ENCODE data around the gene SLC22A31.

The SLC22A31 gene

GRCh38 chr16:89172171-89172527 lies 28.2 kb downstream of the SLC22A31 start:
- DNase-seq (ENCODE audit: low read depth): no peak
- no peak overlapping the region for H3K4me3 ChIP-seq (ENCODE audit: control insufficient read depth, low read depth, low read length)
- TF ChIP-seq, protein P1, sequence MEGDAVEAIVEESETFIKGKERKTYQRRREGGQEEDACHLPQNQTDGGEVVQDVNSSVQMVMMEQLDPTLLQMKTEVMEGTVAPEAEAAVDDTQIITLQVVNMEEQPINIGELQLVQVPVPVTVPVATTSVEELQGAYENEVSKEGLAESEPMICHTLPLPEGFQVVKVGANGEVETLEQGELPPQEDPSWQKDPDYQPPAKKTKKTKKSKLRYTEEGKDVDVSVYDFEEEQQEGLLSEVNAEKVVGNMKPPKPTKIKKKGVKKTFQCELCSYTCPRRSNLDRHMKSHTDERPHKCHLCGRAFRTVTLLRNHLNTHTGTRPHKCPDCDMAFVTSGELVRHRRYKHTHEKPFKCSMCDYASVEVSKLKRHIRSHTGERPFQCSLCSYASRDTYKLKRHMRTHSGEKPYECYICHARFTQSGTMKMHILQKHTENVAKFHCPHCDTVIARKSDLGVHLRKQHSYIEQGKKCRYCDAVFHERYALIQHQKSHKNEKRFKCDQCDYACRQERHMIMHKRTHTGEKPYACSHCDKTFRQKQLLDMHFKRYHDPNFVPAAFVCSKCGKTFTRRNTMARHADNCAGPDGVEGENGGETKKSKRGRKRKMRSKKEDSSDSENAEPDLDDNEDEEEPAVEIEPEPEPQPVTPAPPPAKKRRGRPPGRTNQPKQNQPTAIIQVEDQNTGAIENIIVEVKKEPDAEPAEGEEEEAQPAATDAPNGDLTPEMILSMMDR (conservative IDR thresholded peaks at IDR 0.05; ENCODE audit: control insufficient read depth, insufficient read depth, low read depth, low read length): no peak

DNA sequence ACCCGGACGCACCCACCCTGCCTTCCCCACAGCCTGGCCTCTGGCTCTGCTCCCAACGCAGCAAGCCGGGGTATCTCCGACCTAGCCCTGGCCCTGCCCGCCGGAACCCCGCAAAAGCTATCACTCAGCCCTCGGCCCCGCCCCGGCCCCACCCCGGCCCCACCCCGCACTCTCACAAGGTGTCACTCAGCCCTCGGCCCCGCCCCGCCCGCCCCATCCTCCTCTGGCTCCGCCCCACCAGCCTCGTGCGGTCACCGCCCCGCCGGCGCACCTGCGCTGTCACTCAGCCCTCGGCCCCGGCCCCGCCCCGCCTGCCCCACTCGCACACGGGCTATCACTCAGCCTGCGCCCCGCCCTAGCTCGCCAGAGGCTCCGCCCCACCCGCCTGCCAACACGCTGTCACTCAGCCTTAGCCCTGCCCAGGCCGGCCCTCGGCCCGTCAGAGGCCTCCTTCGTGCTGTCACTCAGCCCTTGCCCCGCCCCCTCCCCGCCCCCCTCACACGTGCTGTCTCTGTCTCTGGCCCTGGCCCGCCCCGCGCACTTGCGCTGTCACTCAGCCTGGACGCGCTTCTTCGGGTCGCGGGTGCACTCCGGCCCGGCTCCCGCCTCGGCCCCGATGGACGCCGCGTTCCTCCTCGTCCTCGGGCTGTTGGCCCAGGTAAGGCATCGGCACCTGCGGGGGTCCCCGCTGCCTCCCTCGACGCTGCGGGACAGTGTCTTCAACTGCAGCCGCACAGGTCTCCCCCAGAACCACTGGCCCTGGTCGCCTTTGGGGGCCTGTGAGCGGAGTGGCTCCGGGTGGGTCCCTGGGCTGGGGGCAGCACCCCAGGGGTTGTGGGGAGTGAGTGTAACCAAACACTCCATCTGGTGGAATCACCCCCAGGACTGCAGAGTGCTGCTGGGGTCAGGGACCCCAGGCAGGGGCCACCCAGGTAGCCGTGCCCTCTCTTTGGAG lies 28.8 kb downstream of the SLC22A31 start, which contains the start of gene CDH15:
Gene CDH15 (plus strand): TSS at position 533 of the 955 bp plus-strand sequence. CDS start 84 bp downstream, at position 617.
- H3K4me3 ChIP-seq (ENCODE audit: control insufficient read depth, low read depth, low read length): no peak within 1 kb of the TSS
- TF ChIP-seq, protein P1 (conservative IDR thresholded peaks at IDR 0.05; ENCODE audit: control insufficient read depth, insufficient read depth, low read depth, low read length): no peak

GRCh38 chr16:89170346-89171215 lies 29.8 kb downstream of the SLC22A31 start:
- no peak overlapping the region for H3K4me3 ChIP-seq (ENCODE audit: control insufficient read depth, low read depth, low read length)

More for the DNA sequence above, 28.8 kb downstream of the SLC22A31 start, which contains the start of gene CDH15:
- peak; percentile 77 for DNase-seq (ENCODE audit: low read depth)

DNA sequence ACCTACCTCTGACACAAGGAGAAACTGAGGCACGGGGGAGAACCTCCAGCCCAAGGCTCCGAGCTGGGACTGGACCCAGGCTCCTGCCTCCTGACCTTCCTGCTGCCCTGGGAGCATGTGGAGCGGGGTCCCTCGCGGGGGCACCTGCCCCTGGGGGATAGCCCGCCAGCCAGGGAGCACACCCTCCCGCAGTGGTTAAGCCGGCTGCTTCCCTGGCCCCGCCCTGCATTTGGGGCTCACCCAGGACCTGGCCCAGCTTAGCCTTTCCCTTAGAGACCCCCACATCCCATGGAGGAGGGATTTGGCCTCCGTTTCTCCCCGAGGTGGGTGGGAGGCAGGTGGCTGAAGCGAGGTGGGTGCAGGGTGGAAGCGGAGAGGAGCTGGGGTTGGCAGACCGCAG lies 30.6 kb downstream of the SLC22A31 start:
- TF ChIP-seq, protein P1 (conservative IDR thresholded peaks at IDR 0.05; ENCODE audit: control insufficient read depth, insufficient read depth, low read depth, low read length): no peak
- H3K4me3 ChIP-seq (ENCODE audit: control insufficient read depth, low read depth, low read length): no peak overlapping the region
- no peak for DNase-seq (ENCODE audit: low read depth)

More at GRCh38 chr16:89170346-89171215, 29.8 kb downstream of the SLC22A31 start:
- TF ChIP-seq, protein P1 (conservative IDR thresholded peaks at IDR 0.05; ENCODE audit: control insufficient read depth, insufficient read depth, low read depth, low read length): no peak
- DNase-seq (ENCODE audit: low read depth): no peak

GRCh38 chr16:89168381-89169189 lies 31.8 kb downstream of the SLC22A31 start:
- DNase-seq (ENCODE audit: low read depth): no peak
- TF ChIP-seq, protein P1 (conservative IDR thresholded peaks at IDR 0.05; ENCODE audit: control insufficient read depth, insufficient read depth, low read depth, low read length): peak; percentile 19
- H3K4me3 ChIP-seq (ENCODE audit: control insufficient read depth, low read depth, low read length): no peak overlapping the region
